GM12878 (cell line): ENCODE measurements around the gene TRIM67. TPM values are rescaled to one million over a fixed set of nuclear protein-coding genes. Genes with fewer than 3 reads are reported as not detected.

Source experiments
- ATAC-seq: fragments of 200-7000 bp; cut with Tn5 transposase; 3 replicates; pipeline ENCODE4 v1.9.1; 2020; ENCODE audit warnings: mild to moderate bottlenecking, moderate library complexity
- BruUV-seq: library from RNA; stranded (reverse); fragments of 400-500 nt; replicated peaks from 2 replicates; lab custom pipeline; 2021; lab: Mats Ljungman, UMichigan
- CTCF ChIA-PET: fragments of 300-600 bp; sonication (Branson Sonifier 250); formaldehyde crosslinking; extraction: SDS; loops from one replicate; lab custom pipeline; 2021; ENCODE audit warnings: inconsistent platforms; lab: Yijun Ruan, JAX
- POLR2A ChIA-PET: fragments of 350-600 bp; formaldehyde crosslinking; extraction: SDS; loops from one replicate; lab custom pipeline; 2021; ENCODE audit warnings: inconsistent platforms; lab: Charles Lee
- RAD21 ChIA-PET: fragments of 300-600 bp; sonication (Branson Sonifier 250); formaldehyde crosslinking; loops from one replicate; lab custom pipeline; 2023; ENCODE audit warnings: antibody characterized with exemption; ENCODE audit not compliant: unreplicated experiment; lab: Charles Lee
- SMC1A ChIA-PET: fragments of 300-600 bp; sonication (Branson Sonifier 250); formaldehyde crosslinking; loops from one replicate; lab custom pipeline; 2023; ENCODE audit not compliant: unreplicated experiment, uncharacterized antibody; lab: Charles Lee
- DNase-seq: peaks from one replicate; pipeline ENCODE4 v3.0.0-alpha.2; 2011; ENCODE audit warnings: low read depth, low spot score
- FAIRE-seq: peaks from 3 replicates; lab custom pipeline; 2011; peaks lifted over from hg19 to GRCh38; lab: Jason Lieb, UNC
- H2AFZ ChIP-seq: 2 replicates; pipeline ENCODE4 v1.6.0; 2011; ENCODE audit warnings: low read depth, low read length, control low read depth; ENCODE audit not compliant: control insufficient read depth
- H3K27ac ChIP-seq: 2 replicates; pipeline ENCODE4 v1.5.1; 2011; ENCODE audit warnings: control low read depth; ENCODE audit not compliant: control insufficient read depth, insufficient read depth
- H3K27me3 ChIP-seq, 2 experiments: replicated peaks in 1 of 2; 2 replicates each; pipeline versions ENCODE4 v1.6.0 to v1.6.1; 2011; ENCODE audit warnings: low read length in 1 of 2; ENCODE audit not compliant: control insufficient read depth in 2 of 2, insufficient read depth in 2 of 2
- H3K36me3 ChIP-seq, 2 experiments: 2 replicates each; pipeline ENCODE4 v1.5.1; 2011; ENCODE audit warnings: low read length in 1 of 2; ENCODE audit not compliant: control insufficient read depth in 2 of 2, insufficient read depth in 2 of 2
- H3K4me1 ChIP-seq: 2 replicates; pipeline ENCODE4 v1.6.1; 2011; ENCODE audit warnings: mild to moderate bottlenecking, low read length, moderate library complexity, mixed read lengths; ENCODE audit not compliant: control insufficient read depth, insufficient read depth
- H3K4me2 ChIP-seq: 2 replicates; pipeline ENCODE4 v1.6.0; 2011; ENCODE audit warnings: control low read depth; ENCODE audit not compliant: control insufficient read depth, insufficient read depth
- H3K4me3 ChIP-seq: fragments of 200-600 bp; sonication (generic); 2 replicates; pipeline ENCODE4 v1.5.1; 2016
- H3K79me2 ChIP-seq: 2 replicates; pipeline ENCODE4 v1.6.0; 2011; ENCODE audit warnings: low read length; ENCODE audit not compliant: control insufficient read depth, insufficient read depth
- H3K9ac ChIP-seq: 2 replicates; pipeline ENCODE4 v1.8.0; 2011; ENCODE audit warnings: low read length, control low read depth, mixed read lengths; ENCODE audit not compliant: control insufficient read depth, insufficient read depth
- H3K9me3 ChIP-seq: replicated peaks from 3 replicates; pipeline ENCODE4 v1.5.1; 2011; ENCODE audit warnings: mild to moderate bottlenecking, low read length; ENCODE audit not compliant: control insufficient read depth, insufficient read depth
- H4K20me1 ChIP-seq: 2 replicates; pipeline ENCODE4 v1.6.0; 2011; ENCODE audit not compliant: control insufficient read depth, insufficient read depth
- CBFB ChIP-seq: IDR thresholded peaks from 2 replicates; pipeline ENCODE4 v1.6.1; 2016; ENCODE audit warnings: antibody characterized with exemption, low read depth
- CTCF ChIP-seq, 3 experiments: IDR thresholded peaks in 2 of 3; conservative IDR thresholded peaks in 1 of 3; 2 replicates each; pipeline ENCODE4 v1.5.1; 2011; ENCODE audit warnings: low read depth in 3 of 3, low read length in 3 of 3, mild to moderate bottlenecking in 3 of 3, control low read depth in 2 of 3, moderate library complexity in 2 of 3, inconsistent platforms in 1 of 3, mixed read lengths in 1 of 3; ENCODE audit not compliant: control insufficient read depth in 2 of 3, insufficient read depth in 1 of 3; ENCODE audit errors: extremely low read depth in 1 of 3
- EGR1 ChIP-seq, 2 experiments: IDR thresholded peaks; 1 replicate in 1 of 2; 2 replicates in 1 of 2; pipeline ENCODE4 v1.6.1; 2011 to 2012; ENCODE audit warnings: low read depth in 2 of 2, low read length in 2 of 2, borderline replicate concordance in 1 of 2, mild to moderate bottlenecking in 1 of 2, moderate library complexity in 1 of 2
- HSF1 ChIP-seq: fragments of 150-350 bp; IDR thresholded peaks from 2 replicates; pipeline ENCODE4 v1.6.1; 2014; ENCODE audit warnings: mild to moderate bottlenecking, low read depth, low read length
- MAX ChIP-seq: IDR thresholded peaks from 2 replicates; pipeline ENCODE4 v1.6.1; 2012; ENCODE audit warnings: low read depth, low read length, improper control_type of control experiment
- NFIC ChIP-seq: IDR thresholded peaks from 2 replicates; pipeline ENCODE4 v1.6.1; 2012; ENCODE audit warnings: low read depth, mild to moderate bottlenecking, inconsistent platforms, low read length, moderate library complexity
- NFYA ChIP-seq: IDR thresholded peaks from 2 replicates; pipeline ENCODE4 v1.6.1; 2011; ENCODE audit warnings: low read depth, mild to moderate bottlenecking, low read length, improper control_type of control experiment, borderline replicate concordance
- POU2F2 ChIP-seq: IDR thresholded peaks from 3 replicates; pipeline ENCODE4 v1.6.1; 2011; ENCODE audit warnings: low read depth, mild to moderate bottlenecking, low read length, borderline replicate concordance
- RBBP5 ChIP-seq: fragments of 200-600 bp; sonication (generic); conservative IDR thresholded peaks from 2 replicates; pipeline ENCODE4 v1.6.1; 2016
- ZNF217 ChIP-seq: fragments of 450-650 bp; IDR thresholded peaks from 2 replicates; pipeline ENCODE4 v1.6.1; 2017; ENCODE audit warnings: antibody characterized with exemption, mild to moderate bottlenecking
- ZSCAN29 ChIP-seq: fragments of 450-650 bp; IDR thresholded peaks from 2 replicates; pipeline ENCODE4 v1.6.1; 2017; ENCODE audit warnings: mild to moderate bottlenecking, moderate library complexity
- WGBS: methylation state at CpG from one replicate; pipeline ENCODE4 v1.1.6; 2016; ENCODE audit warnings: low lambda C conversion rate; ENCODE audit not compliant: insufficient replicate concordance, insufficient coverage; ENCODE audit errors: missing lambda C conversion rate; 5-methylcytosine and 5-hydroxymethylcytosine counted together
- in situ Hi-C: fragments of 300-500 bp; cut with MboI; formaldehyde crosslinking; loops from 9 replicates; pipeline ENCODE4 v1.14.3; 2018; ENCODE audit warnings: mixed read lengths
- intact Hi-C: fragments of 100-400 bp; cut with micrococcal nuclease; formaldehyde crosslinking; loops from one replicate; pipeline ENCODE4 v1.14.2; 2022; ENCODE audit not compliant: unreplicated experiment
- polyA plus RNA-seq, 11 experiments: library from polyadenylated mRNA; depleted of rRNA in 4 of 11; unstranded in 6 of 11; stranded (reverse) in 5 of 11; fragments of >200 nt; fragmentation: Nextera tagmentation in 4 of 11; fragmentation: Illumina TruSeq in 1 of 11; extraction: Ambion mirVana in 4 of 11; extraction: Trizol in 1 of 11; gene quantifications; 1 replicate in 1 of 11; 2 replicates in 10 of 11; pipeline versions ENCODE4 v1.2.1 to v1.2.3, GENCODE V29; 2011 to 2016; ENCODE audit warnings: inconsistent platforms in 2 of 11, missing spikeins in 2 of 11, low read depth in 1 of 11
- total RNA-seq, 4 experiments: library from RNA; depleted of rRNA in 3 of 4; stranded (reverse); fragments of >200 nt in 3 of 4; fragmentation: Illumina TruSeq in 1 of 4; extraction: Trizol in 1 of 4; gene quantifications; 2 replicates each; pipeline versions ENCODE4 v1.2.1 to v1.2.3, GENCODE V29; 2013 to 2021

TRIM67 gene
- total and polyA plus RNA-seq, 10 of the 15 experiments (the other 5 are each of a cell fraction or from before 2014, with no cell fraction given) = under 0.01 to 0.01 TPM; not detected in 8

- TF ChIP-seq EGR1 (IDR thresholded peaks at IDR 0.05; ENCODE audit: borderline replicate concordance in 1 of 2, low read depth in 2 of 2, low read length in 2 of 2) (no peak), RBBP5 (no peak), ZSCAN29 (no peak), NFIC (no peak), POU2F2 (no peak), MAX (no peak), CTCF (IDR thresholded peaks at IDR 0.05 in 2 of 3, conservative IDR thresholded peaks at IDR 0.05 in 1 of 3; ENCODE audit: control insufficient read depth in 2 of 3, extremely low read depth in 1 of 3, insufficient read depth in 1 of 3, low read depth in 3 of 3, low read length in 3 of 3) (no peak), NFYA (no peak), HSF1 (no peak), CBFB (no peak), ZNF217 (no peak)
- TF ChIP-seq, all 136 proteins: peak for 0
- H3K4me1 ChIP-seq = peaks cover 7% of the 10 kb centered on the region
- FAIRE-seq (no peak), DNase-seq (no peak), ATAC-seq (no peak)
- no TSS peak for BruUV-seq
- no peak overlapping the region for H3K4me2 ChIP-seq
- in situ Hi-C loops (no loop called here), intact Hi-C loops (no loop called here)
- no peak overlapping the region for H3K4me3 ChIP-seq
- no peak overlapping the region for H2AFZ ChIP-seq
- peaks cover 2 to 8% of the 10 kb centered on the region in 2 experiments; a peak in 2 of 4 replicates for H3K36me3 ChIP-seq
- RAD21 ChIA-PET = no interaction called here
- H3K79me2 ChIP-seq = peaks cover 32% of the 10 kb centered on the region
- SMC1A ChIA-PET = no interaction called here
- no peak overlapping the region for H3K9ac ChIP-seq
- H3K27ac ChIP-seq = no peak overlapping the region
- CTCF ChIA-PET = no interaction called here
- no peaks in the 10 kb centered on the region for H3K9me3 ChIP-seq
- 97% methylated on average over 9 of the region's 9 CpGs for WGBS
- no peaks in the 10 kb centered on the region for H3K27me3 ChIP-seq
- no peaks in the 10 kb centered on the region for H4K20me1 ChIP-seq
- POLR2A ChIA-PET = no interaction called here
Observed at GRCh38 chr1:231236938-231237337, 75.1 kb downstream of the TRIM67 start.
